Inferior parietal cortex (tissue), 1 donor: ENCODE results near the gene PRSS8.
"Not testable (repeated sequence)": the region's sequence is repeated elsewhere in the genome, so short reads cannot be mapped to it uniquely, and the experiment has no call there.

Experiments
- DNase-seq: peaks from one replicate; pipeline ENCODE4 v3.0.0-alpha.2; 2016; ENCODE audit errors: extremely low spot score

PRSS8 gene

DNA sequence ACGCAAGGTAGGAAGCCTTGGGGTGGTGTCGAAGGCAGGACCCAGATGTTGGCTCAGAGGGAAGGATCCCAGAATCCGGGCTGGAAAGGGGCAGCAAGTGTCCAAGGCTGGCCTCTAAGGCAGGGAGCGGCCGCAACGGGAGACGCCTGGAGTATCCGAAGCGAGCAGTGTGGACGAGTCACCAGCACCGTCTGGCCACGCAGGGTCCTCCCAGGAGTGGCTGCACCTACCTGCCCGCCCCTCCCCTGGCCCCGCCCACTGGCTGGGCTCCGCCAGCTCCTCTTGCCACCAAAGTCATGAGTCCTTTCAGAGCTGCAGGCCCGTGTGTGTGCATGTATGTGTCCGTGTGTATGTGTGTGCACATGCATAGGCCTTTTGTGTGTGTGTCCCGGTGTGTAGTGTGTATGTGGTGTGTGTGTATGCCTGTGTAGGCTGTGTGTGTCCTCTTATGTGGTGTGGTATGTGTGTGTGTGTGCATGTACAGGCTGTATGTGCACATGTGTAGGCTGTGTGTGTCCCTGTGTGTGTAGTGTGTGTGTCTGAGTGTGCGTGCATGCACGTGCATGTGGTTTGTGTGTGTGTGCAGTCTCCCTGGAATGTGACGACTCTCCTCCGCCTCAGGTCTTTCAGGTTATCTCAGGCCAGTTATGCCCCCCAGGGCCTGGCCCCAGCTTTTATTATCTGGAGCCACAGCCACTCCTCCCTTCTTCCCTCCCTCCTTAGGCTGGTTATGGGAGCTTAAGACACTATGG lies at the start of gene PRSS8:
PRSS8 (minus strand) TSS at position 193 of the 752 bp plus-strand sequence. CDS start 229 bp downstream, outside the sequence.
- no peak for DNase-seq

GRCh38 chr16:31184888-31185287 lies 49.4 kb upstream of the PRSS8 start:
- no peak for DNase-seq

- no peak for DNase-seq
Observed at GRCh38 chr16:31183432-31184428, 48.2 kb upstream of the PRSS8 start.

DNA sequence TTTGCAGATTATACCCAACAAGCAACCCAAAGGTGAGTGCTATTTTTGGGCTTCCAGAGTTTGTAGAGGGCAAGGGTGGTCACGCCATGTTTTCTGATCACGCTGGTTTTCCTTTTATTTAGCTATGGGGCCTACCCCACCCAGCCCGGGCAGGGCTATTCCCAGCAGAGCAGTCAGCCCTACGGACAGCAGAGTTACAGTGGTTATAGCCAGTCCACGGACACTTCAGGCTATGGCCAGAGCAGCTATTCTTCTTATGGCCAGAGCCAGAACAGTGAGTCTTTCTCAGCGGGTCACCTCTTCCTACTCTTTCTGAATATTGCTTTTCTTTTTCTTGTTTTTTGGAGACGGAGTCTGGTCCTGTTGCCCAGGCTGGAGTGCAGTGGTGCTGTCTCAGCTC lies 46.9 kb upstream of the PRSS8 start:
- DNase-seq: no peak

DNA sequence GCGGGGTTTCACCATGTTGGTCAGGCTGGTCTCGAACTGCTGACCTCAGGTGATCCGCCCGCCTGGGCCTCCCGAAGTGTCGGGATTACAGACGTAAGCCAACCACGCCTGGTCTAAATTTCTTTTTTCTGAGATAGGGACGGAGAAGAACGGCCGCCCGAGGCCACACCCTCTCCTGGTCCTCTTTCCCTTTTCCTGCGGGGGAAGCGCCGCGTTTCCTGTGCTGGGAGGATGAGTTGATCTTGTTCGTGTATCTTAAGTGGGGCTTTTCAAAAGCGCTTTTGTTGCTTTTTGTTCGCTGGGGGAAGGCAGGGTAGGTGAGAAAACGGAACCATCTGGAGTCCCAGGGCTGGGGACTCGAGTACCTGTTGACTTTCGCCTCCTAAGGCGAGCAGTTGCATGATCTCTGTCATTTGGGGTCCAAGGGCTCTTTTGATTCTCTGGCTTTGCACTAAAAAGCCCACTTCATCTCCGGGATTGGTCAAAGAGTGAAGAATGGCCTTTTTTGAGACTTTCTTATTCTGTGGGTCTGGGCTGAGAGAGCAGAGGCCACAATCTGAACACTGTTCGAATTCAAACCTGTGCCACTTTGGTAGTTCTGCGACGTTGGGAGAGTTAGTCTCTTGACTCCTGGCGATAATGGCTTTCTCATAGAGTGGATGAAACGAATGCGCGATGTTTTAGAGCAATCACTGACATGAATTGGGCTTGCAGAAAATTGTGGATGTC lies 45.7 kb upstream of the PRSS8 start:
- DNase-seq: no peak

DNA sequence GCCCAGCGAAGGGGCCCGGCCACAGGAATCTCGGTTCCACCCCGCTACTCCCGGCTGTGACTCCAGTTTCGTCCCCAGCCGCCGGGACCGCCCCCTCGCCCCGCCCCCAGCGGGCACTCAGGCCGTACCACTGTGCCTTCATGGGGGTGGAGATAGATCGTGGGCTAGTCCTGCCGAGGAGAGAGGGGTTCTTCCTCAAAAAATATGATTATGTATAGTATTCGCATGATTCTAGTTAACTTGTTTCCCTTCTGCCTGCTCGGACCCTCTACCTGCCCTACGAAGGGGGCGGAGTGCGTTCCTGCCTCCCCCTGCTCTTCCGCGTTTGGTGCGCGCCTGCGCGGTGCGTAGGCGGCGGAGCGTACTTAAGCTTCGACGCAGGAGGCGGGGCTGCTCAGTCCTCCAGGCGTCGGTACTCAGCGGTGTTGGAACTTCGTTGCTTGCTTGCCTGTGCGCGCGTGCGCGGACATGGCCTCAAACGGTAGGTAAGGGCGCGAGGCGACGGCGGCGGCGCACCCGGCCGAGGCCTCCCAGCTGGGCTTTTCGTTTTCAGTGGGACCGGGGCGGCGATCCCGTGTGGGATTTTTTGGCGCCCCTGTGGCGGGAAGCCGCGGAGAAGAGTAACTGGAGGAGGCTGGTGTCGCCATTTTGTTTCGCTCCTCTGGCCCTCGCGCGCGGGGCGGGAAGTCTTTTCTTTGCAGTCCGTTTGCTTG lies 44.4 kb upstream of the PRSS8 start, which contains the start of gene FUS:
FUS (plus strand) TSS at position 393 of the 713 bp plus-strand sequence; CDS start at position 469, 76 bp downstream.
- peak; percentile 92 for DNase-seq

DNA sequence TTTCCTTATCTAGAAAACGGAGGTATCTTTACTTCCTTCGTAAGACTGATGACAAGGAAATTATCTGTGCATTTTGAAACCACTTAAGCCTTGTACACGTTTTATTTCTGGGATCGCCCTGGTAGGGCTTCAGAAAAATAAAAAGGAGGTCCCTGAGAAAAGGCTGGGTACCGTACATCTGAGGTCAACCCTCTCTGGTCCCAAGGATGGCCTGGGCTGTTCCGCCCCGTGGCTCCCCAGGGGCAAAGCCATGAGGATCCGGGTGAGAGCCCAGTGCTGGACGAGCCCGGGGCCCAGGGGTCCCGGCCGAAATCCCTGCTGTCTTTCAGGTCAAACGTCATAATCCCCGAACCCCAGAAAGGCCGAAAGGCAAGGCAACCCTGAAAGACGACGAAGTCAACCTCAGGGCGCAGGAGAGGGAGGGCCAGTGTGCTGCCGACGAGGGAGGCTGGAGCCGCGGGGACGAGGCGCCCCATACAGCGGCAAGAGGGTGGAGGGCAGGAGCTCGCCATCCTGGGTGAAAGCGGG lies 43.8 kb upstream of the PRSS8 start:
- no peak for DNase-seq

DNA sequence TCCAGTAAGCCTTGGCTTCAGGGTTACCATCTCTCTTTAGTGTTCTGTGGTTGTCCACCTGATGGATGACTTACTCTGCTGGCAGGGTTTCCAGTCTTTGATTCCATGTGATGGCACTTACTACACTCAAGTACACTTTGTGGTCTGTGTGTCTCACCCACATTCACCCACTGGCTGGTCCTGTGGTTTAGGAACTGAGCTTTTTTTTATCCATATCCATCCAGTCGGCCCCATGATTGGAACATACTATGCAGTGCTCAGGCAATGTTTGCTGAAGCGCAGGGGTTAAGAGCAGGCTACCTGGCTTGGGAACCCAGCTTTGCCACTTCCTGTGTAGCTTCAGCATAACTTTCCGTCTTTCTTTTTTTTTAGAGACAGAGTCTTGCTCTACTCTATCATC lies 41.6 kb upstream of the PRSS8 start:
- no peak for DNase-seq

DNA sequence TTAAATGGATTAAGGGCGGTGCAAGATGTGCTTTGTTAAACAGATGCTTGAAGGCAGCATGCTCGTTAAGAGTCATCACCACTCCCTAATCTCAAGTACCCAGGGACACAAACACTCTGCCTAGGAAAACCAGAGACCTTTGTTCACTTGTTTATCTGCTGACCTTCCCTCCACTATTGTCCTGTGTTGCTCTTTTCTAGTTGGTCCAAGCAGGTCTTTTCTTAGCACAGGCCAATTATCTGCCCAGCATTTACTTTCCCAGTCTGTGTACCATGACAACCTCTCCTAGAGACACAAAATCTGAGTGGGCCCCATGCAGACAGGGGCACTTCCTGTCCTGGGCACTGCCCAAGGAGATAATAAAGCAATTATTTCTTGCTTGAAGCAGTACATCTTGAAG lies 34.5 kb upstream of the PRSS8 start:
- not testable (repeated sequence) for DNase-seq

DNA sequence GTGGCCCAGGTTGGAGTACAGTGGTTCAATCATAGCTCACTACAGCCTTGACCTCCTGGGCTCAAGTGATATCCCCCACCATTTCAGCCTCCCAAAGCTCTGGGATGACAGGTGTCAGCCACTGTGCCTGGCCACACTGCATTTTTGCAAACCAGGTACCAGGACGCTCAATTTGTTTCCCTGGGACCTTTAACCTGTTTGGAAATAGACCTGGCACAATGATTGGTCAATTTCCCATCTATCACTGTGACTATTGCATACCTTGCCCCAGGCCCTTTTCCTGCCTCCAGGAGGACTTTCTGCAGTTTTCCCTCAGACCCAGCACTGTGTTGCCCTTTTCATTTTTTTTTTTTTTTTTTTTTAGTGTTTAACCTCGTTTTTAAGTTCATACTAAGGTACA lies 33.3 kb upstream of the PRSS8 start:
- no peak for DNase-seq

GRCh38 chr16:31167315-31167714 lies 31.8 kb upstream of the PRSS8 start:
- DNase-seq: no peak

GRCh38 chr16:31157136-31157535 lies 21.6 kb upstream of the PRSS8 start:
- DNase-seq: peak; percentile 7

- DNase-seq: not testable (repeated sequence)
Observed at GRCh38 chr16:31150976-31151375, 15.4 kb upstream of the PRSS8 start.

- no peak for DNase-seq
Observed at GRCh38 chr16:31149894-31150890, 14.7 kb upstream of the PRSS8 start, which contains the start of gene PRSS36. PRSS36 (minus strand) TSS chr16:31150066; CDS start chr16:31150035, 31 bp downstream.

DNA sequence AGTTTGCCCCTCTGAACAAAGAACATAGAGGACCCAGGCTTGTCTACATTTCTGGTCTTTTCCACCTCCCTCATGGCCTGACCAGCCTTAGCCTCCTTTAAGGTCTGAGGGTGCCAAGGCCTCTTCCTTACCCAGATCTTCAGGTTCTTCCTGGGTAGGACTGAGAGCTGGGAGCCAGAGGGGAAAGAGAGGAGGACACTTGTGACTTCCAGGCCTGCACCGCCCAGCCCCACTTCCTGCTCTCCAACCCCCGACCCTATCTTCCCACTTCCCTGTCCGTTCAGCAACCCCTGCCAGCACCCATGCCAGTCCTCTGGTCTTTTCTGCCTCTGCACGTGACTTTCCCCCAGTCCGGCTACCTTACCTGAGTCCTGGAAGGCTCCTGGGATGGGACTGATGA lies 13.8 kb upstream of the PRSS8 start:
- no peak for DNase-seq

- no peak for DNase-seq
Observed at GRCh38 chr16:31148896-31149295, 13.4 kb upstream of the PRSS8 start.

DNA sequence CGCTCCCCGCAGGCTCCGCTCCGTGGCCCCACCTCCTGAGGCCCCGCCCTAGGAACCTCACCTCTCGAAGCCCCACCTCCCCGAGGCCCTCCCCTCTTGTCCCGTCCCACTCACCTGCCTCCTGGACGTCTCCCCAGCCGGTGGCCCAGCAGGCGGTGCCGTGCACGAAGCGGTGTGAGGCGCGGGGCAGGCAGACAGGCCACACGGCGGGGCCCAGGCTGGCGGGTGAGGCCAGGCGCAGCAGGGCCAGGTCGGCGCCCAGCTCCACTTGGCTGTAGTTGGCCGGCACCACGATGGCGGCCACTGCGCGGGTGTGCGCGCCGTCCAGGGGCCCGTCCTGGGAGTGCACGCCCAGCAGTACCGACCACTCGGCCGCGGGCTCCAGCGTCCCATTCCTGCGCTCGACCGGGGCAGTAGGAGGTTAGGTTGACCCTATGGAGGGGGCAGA lies 12.8 kb upstream of the PRSS8 start:
- no peak for DNase-seq

- DNase-seq: no peak
Observed at GRCh38 chr16:31147574-31147973, 12.0 kb upstream of the PRSS8 start.

DNA sequence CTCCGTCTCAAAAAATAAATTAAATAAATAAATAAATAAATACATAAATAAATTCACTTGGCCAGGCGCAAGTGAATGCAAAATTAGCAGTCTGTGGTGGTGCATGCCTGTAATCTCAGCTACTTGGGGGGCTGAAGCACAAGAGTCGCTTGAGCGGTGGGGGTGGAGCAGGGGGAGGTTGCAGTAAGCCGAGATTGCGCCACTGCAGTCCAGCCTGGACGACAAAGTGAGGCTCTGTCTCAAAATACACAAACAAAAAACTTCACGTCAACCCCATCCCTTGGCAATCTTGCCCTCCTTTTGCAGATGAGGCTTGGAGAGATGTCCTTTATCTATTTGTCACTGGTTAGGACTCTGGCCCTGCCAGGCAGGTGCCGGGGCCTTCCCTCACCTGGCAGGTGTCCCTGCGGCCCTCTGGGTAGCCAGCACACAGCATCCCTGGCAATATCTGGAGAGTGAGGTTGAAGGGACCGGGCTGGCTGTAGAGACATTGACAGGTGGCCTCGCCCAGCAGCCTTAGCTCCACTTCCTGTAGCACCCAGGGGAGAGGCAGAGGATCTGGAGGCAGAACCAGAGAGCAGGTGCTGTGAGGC lies 10.0 kb upstream of the PRSS8 start:
- no peak for DNase-seq
